Measurements from ENCODE around the gene KPNA3.
A peak's percentile ranks its signal among the peaks of the same experiment; 100 is the strongest.

The KPNA3 gene

GRCh38 chr13:49670828-49671227 lies 121.7 kb downstream of the KPNA3 start:
- no peak for DNase-seq

GRCh38 chr13:49669735-49670309 lies 122.7 kb downstream of the KPNA3 start:
- DNase-seq = peak; percentile 67

GRCh38 chr13:49667773-49668172 lies 124.7 kb downstream of the KPNA3 start:
- no peak for DNase-seq

DNA sequence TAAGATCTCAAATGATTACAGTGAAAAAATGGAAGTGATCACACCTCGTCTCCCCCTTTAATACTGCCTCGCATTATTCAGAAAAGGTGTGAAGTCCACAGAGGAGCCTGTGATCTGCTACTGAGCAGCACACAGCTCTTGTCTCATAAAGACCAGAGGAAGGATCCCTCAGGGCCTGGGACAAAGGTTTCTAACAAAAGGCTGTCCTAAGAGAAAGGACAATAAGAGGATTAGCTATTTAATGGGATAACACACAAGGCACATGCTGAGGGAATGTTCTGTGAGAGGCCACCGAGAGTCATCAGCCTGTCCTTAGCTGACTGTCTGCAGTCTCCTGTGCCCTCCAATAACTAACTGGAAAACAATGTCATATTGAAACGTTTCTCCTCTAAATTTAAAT lies 127.9 kb downstream of the KPNA3 start:
- no peak for DNase-seq

DNA sequence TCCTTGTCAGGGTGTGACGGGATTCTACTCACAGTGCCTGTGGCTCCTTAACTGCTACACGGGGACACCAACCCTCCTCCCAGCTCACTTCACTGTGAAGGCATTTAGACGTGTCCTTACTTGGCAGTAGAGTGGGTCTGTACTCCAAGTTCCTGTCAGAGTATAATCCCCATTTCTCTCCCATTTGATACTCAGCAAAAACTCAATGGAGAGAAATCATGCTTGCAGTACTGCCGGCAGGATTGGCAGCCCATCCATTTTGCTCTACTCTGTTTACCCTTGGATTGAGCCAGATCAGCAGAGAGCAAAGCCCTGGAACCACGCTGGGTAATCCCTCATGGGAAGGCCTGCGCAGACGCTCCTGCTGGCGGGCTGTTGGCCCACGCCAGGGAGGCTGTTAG lies 135.2 kb downstream of the KPNA3 start:
- DNase-seq = peak; percentile 45

DNA sequence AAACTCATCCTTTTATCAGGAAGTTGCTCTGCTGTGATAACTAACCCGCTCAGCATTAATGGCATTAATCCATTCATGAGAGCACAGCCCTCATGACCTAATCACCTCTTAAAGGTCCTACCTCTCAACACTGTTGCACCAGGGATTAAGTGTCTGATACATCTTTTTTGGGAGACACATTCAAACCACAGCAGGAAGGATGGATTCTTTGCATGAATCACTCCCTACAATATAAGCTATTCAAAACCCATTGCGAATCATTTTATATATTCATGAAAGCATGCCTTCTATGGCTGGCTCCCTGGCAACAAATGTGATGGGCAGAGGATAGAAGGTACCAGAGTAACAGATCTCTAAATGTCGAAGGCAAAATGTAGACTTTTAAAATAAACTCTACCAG lies 136.6 kb downstream of the KPNA3 start:
- DNase-seq = no peak

DNA sequence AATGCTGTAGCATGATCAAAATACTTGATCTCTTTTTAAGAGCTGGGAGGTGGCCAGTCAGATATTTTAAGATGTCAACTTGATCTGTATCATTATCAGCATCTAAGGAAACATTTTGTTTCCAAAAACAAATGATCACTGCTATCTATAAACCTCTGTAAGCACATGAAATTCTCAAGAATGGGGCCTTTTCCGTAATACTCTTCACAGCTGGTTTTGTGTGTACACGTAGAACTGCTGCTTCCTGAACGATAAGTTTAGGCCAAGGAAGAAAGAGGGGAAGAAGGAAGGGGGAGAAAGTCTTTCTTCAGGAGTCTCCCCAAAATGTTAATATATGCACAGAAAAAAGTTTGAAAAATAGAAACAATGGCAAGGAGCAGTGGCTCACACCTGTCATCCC lies 138.5 kb downstream of the KPNA3 start:
- no peak for DNase-seq

- DNase-seq = no peak
Measured at GRCh38 chr13:49653478-49653877, 139.0 kb downstream of the KPNA3 start.

GRCh38 chr13:49652355-49653305 lies 139.9 kb downstream of the KPNA3 start:
- peak; percentile 13 for DNase-seq

DNA sequence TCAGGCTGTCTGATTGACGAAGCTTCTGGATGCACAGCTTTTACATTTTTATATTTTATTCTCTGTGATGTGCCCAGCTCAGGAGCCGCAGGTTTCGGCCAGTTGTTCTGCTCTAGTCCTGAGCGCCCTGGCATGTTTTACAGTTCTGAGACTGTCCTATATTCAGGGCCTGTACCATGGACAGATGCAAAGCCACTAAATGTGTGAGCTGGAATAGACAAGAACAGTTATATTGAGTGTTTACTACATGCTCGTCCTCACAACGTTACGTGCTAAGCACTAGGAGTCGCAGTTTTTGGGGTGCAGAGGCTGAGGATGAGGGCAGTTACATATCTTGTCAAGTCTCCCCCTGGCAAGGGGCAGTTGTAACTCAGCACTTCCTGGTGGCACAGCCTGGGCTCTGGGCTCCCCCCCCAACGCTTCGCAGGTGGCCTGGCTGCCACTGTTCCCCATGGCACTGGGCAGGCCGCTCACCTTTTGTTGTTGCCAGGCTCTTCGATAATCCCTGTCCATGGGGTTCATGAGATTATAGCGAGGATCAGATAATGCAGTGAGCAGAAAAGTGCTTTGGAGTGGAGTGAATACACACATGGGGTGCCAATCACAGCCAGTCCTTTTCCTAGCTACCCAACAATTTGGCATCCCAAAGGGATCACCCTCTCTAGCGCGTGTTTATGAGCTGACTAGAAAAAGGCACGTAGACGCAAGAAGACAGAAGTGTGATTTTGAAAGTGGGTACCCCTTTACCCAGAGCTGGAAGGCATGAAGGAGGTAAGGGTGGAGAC lies 140.7 kb downstream of the KPNA3 start:
- DNase-seq = no peak

DNA sequence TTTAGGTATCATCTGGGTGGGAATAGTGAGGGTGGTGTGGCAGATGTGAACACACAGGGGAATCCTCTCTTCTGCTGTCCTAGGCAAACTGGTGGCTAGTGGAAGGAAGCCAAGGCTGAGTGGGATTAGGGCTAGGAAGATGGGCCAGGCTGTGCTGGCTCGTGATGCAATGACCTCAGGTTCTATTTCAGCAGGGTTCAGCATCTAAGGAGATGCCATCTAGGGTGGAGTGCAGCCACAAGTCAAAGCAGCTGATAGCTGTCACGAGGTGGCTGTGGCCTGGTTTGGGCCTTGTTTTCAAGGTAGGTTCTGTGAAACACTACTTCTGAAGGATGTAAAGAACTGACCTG lies 142.5 kb downstream of the KPNA3 start:
- DNase-seq = no peak
